Left cardiac atrium (tissue), 4 donors: ENCODE measurements around the gene CCDC160. TPM values are rescaled to one million over a fixed set of nuclear protein-coding genes. Genes with fewer than 3 reads are reported as not detected.

Source experiments
- ATAC-seq, 2 donors: fragments of 200-7000 bp; cut with Tn5 transposase; one replicate each; pipeline ENCODE4 v1.9.1; 2020; ENCODE audit warnings: mild to moderate bottlenecking in 2 of 2, moderate library complexity in 2 of 2
- DNase-seq: peaks from one replicate; pipeline ENCODE4 v3.0.0-alpha.2; 2020
- intact Hi-C, 2 donors: fragments of 100-400 bp; cut with DNase I; formaldehyde crosslinking; loops; one replicate each; pipeline versions ENCODE4 v1.14.1 to v1.15.1; 2022 to 2023
- total RNA-seq, 2 donors: library from RNA; stranded (reverse); fragmentation: NEBNext Ultra II Directional; extraction: Animal tissue kit (Norgen Biotek cat#: 25700); gene quantifications; one replicate each; pipeline ENCODE4 v1.2.1, GENCODE V29; 2021
- donor health status: DM: no; HTN: yes; CAD: no.
- donor health status: DM: no; HTN: yes; CAD: no; lungs with severe emphysema.
- donor health status: DM: yes; HTN: yes; CAD: no.
- donor health status: Dilated cardiomyopathy.

The CCDC160 gene
- total RNA-seq, 2 donors from 2014 or later: not detected

DNA sequence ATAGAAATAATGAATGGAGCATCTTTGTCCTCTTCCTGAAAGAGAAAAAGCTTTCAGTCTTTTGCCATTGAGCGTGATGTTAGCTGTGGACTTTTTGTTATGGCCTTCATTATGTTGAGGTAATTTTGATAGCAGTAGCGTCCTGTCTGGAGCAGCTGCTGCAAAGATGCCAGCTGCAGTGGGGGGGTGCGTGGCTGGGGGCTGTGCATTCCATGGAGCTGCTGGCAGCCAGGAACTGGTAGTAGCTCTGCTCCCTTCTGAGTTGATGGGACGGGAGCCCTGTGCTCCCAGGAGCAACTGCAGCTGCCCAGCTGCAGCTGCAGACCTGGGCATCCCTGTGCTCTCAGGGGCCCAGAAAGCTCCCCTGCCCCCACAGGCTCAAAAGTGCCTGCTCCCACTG, 50.4 kb downstream of the CCDC160 start:
- DNase-seq (no peak), ATAC-seq (no peak)
- intact Hi-C loops: no loop called here

GRCh38 chrX:134294548-134294947, 57.6 kb downstream of the CCDC160 start:
- no peak for ATAC-seq
- intact Hi-C loops: no loop called here
- no peak for DNase-seq

Other genes starting within 250 kb of the CCDC160 start
- gene PHF6, start 136.1 kb downstream of the CCDC160 start, total RNA-seq: 10 to 100 TPM; 11.2 to 11.9 TPM
- 10 to 100 TPM; 19.5 to 30.7 TPM for gene HPRT1, start 223.0 kb downstream of the CCDC160 start, total RNA-seq